SKM-1 treated with dmso at 0.1 percent for 144 hours (cell line): ENCODE results near the gene KIF6.
A peak's percentile ranks its signal among the peaks of the same experiment; 100 is the strongest.

Experiments used
- DNase-seq: peaks from one replicate; lab custom pipeline; 2025; ENCODE audit not compliant: unreplicated experiment; lab: John Stamatoyannopoulos, UW

Gene KIF6

DNA sequence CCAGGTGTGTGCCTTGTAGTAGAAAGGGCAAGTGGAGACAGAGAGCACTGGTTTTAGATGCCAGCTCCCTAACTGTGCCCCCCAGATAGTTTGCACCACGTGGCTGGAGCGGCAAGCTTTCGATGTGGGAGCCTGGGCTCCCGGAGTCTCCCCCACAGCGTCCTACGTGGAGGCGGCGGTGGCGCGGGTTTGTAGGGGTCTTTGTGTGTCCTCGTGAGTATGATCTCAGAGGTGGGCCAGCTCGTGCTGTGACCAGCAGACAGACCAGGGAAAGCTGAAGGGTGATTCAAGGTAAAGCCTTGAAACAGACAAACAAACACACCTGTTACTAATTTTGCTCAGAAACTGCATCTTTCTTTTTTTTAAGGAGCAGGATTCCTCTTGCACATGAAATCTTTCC, 397.1 kb downstream of the KIF6 start:
- DNase-seq: no peak

DNA sequence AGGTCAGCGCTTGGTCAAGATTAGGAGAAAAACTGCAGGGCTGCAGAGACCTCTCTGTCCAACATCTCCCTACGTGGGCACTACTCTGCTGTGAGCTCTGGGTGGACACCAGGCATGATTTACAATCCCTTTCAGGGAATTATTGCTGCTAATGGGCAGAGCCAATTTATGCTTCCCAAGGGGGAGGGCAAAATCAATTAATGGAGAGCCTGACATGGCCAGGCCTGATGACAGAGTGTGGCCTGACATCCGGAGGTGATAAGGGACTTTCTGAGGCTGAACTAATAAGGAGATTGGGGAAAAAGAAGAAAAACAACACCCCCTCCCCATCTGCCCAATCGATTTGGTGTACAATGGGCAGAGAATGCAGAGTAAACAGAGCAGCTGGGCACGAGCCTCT, 397.7 kb downstream of the KIF6 start:
- DNase-seq: no peak

DNA sequence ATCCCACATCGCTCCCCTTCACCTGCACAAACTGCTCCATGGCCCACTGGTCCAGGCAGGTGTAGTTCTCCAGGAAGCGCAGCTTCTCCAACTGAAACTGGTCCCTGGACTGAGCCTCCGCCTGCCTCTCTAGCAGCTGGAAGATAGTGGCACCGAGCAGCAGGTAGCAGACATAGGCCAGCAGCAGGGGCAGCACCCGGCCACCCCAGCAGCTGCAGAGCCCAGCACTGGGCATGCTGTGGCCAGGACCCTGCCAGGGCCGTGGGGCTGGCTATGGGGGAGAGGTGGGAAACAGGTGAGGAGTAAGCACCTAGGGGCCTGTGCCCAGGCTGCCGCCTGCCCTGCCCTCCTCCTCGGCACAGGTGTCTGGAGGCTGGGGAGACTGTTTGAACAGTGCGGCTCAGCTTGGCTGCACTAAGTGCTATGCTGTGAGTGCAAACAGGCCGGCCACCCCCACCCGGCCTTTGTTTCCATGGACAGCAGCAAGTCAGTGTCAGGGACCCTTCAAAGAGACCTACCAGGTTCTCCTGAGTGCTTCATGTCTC, 402.8 kb downstream of the KIF6 start, which contains the start of gene KCNK16:
Gene KCNK16, minus strand, starts transcription at position 397 of the 545 bp plus-strand sequence. Its CDS starts 162 bp downstream, at position 235.
- DNase-seq: no peak

DNA sequence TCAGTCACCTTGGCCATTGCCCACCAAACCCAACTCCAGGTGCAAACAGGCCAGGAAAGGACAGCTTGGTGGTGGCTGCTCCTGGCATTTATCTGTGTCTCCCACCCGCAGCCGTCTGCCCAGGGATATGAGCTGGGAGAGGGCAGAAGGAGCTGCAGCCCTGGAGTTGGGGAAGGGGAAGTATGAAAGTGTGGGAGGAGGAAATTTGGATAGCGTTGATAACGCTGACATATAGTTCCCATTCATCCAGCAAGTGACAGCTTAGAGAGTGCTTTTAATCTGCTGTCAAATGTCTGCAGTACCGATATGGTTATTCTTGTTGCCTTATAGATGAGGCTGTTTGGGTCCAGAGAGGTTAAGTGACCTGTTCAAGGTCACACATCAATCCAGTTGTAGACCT, 403.4 kb downstream of the KIF6 start:
- no peak for DNase-seq

DNA sequence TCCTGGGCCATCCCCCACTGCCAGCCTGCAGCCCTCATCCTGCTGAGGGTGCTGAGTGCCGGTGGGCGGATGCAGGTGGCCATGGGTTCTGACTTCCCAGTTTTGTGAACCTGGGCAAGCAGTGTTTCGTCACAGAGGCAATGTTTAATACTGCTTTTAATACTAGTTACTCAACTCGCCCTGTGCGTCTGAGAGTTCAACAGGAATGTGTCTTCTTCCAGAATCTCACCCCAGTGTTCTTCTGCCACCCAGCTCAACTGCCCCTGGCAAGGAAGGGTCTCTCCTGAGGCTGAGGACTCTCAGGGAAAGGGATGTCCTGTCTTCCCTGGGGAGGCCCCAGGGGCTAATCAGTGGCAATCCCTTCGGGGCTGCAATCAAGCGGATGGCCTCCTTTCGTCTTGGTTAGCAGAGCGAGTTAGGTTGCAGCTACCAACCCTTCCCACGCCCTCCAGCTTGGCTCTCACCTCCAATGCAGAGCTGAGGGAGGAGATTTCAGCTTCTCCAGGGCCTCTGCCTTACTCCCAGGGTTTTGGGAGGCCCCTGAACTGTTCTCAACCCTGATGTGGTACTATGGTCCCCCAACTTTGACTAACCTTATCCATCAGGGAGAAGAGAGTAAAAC, 404.7 kb downstream of the KIF6 start:
- DNase-seq: no peak

DNA sequence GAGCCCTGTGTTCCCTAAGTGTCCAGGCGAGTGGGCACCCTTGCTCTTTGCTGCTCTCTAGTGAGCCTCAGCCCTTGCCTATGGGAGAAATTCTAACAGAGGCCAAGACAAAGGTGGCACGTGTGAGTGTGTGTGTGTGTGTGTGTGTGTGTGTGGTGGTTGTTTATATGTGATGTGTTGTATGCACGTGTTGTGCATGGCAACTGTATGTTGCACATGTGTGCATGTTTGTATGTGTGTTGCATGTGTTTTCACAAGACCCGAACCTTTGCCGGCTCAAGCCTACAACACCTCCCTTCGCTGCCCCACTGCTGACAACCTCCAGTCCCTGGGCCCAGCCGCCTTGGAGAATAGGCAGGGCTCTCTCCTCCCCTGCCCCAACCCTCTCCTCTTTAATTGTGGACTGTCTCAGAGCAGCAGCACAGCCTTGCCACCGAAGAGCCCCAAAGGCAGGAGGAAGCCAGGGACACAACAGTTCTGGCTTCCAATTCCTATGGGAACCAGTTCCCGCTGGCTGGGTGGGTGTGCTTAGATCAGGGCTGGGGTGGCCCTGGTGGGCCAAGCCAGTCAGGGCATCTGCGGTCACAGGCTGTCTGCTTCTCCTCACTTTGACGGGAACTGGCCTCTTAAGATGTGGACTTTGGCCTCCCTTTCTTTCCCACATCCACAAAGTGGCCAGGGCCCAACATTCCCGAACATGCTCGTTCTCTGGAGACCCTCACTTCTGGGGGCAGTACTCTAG, 405.4 kb downstream of the KIF6 start:
- no peak for DNase-seq

DNA sequence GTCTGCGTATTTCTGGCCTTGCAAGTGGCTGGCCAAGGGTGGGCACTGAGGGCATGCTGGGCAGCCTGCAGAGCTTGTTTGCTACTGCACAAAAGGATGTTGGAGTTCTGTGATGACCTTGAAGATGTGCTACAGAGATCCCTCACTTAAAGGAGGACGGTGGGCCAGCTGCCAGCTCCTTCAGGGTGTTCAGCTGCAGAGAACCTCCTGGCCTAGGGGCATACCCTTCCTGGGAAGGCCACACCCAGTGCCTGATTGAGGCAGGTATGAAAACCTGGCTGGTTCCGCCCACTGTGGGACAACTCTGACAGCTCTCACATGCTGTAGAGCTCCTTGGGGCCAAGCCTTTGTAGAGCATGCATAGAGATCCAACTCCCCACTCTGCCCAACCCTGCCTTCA, 408.0 kb downstream of the KIF6 start:
- no peak for DNase-seq

DNA sequence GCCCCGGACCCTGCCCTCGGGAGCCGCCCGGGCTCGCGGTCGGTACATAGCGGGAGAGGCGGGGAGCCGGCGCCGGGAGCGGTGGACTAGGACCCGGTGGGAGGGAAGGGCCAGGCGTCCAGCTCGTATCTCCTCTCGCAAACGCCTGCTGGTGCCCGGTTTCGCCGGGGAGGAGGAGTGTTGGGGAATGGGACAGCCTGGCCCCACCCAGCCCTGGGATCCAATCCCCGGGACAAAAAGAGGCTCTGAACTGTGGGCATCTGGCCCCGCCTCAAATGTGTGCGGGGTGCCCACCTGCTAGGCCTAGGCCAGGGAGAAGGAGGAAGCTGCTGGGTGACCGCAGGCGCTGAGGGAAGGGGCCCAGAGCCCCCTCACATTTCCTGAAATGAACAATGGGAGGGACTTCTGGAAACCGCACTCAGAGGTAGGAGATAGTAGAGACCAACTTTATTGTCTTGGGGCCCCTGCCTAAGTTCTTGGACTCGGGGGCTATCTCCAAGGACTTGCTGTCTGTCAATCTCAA, 410.9 kb downstream of the KIF6 start, which contains the start of gene KCNK17:
Gene KCNK17, minus strand, starts transcription at position 147 of the 523 bp plus-strand sequence. Its CDS starts 99 bp downstream, at position 48.
- no peak for DNase-seq

DNA sequence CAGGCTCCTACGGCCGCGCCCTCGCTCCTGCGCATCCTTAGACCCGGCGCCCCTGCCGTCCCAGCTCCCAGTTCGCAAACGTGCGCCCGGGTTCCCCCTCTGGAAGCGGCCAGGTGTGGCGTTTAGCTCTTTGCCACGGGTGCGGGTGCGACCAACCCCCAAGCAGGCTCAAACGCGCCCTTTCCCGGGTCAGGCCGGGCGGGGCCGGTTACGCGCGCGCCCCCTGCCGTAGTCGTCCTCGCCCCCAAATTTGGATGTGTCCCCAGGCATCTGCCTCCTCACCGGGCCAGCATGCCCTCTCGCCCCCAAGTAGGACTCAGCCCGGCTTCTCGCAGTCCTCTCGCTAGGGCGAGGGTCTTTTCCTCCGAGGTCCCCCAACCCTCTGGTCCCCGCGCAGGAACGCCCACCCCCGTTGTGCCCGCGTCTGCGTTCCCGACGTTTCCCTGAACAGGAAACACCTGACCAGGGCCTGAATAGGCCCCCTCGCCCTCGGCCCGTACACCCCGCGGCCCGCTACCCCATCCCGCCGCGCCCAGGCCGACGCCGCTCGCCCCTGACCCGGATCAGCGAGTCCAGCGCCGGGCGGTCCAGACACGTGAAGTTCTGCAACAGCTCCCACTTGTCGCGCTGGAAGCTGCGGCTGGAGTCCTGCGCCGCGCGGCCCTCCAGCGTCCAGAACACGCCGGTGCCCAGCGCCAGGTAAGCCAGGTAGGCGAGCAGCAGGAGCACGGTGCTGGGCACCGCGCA, 411.5 kb downstream of the KIF6 start:
- no peak for DNase-seq

DNA sequence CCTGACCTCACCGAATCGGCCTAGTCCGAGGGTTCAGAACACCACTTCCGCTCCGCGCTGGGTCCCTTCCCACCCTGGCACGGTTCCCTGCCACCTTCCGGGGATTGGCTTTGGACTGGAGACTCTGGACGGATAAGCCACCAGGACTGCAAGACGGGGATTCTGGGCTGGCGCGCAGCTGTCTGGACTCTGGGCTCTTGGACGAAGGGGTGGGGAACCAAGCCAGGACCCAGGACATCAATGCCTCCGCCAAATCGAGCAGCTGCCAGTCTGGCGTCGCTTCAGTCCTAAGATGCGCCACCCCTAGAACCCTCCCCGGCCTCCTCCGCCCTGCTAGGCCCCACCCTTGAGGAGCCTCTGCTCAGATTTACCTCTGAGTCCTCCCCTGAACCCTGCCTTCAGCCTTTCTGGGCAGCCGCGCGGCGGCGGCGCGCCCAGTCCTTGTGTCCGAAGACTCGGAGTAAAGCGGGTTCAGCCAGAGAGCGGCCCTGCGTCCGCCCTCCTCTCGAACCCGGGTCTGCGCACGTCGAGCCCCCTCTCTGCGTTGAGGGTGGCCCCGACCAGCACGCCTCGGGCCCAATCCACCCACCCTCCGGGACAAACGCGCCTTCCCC, 412.2 kb downstream of the KIF6 start:
- DNase-seq: no peak

DNA sequence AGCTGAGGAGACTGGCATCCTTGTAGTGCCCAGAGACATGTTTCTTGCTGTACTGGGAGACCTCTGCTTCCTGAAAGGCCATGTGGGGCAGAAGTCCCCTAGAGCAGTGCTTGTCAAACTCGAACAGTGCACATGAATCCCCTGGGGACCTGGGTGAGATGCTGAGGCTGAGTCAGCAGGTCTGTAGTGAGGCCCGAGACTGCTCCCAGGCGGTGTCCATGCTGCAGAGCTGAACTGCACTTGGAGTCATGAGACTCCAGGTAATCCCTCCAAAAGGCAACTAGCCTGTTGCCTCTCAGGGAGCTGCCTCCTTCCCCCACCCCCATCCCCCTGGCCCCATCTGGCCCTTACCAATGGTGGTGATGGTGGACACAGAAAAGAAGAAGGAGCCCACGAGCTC, 414.7 kb downstream of the KIF6 start:
- DNase-seq: no peak

DNA sequence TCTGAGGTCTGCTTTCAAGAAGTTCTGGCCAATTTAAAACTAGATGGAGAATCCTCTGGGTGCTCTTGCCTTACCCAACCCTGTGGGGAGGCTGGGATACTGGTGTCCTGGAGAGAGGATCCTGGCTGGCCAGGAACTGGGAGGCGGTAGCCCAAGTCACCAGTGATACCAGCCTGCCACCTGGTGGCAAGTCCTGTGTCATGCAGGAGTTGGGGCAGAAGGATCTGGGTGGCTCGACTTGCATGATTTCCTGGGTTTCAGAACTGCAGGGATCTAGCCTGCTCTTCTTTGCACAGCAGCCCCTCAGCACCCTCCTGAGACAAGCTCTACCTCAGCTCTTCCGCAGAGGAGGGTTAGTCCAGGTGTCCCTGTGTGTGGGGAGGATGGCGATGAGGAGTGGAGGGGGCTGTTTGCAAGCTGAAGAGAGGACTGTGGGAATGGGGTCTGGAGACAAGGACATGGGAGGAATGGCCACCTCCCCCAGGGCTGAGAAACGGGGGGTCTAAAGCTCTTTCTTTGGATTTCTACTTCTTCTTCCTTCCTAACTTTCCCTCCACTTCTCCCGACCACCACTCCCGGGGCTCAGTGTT, 415.2 kb downstream of the KIF6 start:
- DNase-seq: peak; percentile 41

DNA sequence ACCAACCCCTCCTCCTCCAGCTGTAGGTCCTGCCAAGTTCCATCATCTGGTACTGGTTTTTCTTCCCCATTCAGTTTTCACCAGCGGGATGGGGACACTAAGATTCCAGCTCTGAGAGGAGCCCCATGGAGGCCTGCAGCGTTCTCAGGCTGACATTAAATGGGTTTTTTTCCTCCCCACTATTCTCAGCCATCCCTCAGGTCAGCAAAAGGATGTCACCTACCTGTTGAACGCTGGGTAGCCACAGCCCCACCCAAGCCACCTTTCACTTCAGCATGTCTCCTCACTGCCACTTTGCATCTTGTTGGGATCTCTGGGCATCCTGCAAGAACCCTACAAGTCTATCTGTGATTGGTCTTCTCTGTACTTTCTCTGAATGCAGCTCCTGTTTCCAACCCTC, 417.7 kb downstream of the KIF6 start:
- no peak for DNase-seq

DNA sequence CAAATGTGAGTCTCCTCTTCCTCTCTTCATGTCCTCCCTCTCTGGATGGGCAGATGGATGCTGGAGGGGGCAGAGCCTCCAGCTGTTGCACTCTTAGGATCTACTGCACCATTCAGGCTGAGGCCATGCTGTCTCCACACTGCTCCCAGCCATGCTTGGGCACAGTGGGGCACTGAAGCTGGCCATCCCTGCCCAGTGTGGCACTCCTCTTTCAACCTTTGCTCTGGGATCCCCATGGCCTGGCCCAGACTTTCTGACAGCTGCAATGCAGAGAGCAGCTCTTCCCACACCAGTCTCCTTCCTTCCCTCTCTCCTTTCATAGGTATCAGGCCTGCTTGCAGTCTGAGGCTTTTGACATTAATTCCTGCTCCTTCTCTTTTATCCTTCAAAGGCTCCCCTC, 420.3 kb downstream of the KIF6 start:
- no peak for DNase-seq

DNA sequence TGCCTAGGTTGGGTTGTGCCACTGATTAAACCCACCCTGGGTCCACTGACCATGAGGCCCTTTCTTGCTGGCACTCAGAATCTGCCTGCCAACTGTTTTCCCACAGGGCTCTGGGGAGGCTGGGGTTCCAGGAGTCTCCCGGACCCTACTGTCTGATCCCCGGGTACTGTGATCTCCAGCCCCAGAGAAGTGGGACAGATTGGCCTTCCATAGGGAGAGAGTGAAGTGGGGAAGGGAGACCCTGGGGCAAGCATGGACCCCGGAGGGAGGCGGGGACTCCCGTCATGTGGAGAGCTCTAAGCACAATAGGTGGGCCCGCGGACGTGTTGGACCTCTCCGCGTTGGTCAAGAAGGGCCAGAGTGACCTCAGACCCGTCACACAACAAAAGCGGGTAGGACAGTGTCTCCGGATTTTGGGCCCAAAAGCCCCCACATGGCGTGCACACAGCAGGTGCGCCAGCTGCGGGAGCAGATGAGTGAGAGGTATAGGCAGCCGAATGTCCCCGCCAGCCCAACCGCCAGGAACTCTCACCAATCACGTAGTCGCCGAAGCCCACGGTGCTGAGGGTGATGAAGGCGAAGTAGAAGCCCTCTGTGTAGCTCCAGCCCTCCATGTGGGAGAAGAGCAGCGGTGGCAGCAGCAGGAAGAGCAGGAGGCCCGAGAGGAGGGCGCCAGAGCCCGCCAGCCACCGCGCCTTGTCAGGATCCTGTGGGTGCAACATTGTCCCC, 421.6 kb downstream of the KIF6 start:
- no peak for DNase-seq

DNA sequence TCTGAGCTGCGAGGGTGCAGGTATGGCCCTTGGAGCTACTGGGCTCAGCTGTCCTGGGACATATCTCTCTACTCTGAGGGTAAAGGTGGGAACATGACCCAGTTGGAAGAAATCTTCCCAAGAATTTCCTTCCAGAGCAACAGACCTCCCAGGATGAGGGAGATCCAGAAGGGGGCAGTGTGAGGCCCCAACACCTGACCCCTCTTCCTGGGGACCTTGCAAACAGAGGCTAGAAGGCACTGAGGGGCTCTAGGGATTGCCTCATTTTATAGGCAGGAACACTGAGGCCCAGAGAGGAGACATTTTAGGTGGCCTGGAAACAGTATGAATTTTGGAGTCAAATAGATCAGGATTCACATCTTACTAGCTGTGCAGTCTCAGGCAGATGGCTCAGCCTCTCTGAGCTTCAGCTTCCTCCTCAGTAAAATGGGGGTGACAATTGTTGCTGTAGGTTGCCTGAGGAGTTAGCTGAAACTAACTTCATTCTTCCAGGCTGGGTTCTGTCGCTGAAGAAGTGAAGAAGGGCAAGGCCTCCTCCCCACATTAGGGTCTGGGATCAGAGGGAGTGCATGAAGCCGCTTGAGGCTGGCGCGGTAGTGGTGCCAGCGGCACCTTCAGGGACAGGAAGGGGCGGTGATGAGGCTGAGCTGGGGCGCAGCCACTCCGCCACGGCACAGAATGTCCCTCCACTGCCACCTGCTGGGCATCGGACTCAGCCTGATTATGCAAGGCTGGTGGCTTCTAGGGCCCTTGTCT, 422.4 kb downstream of the KIF6 start:
- peak; percentile 61 for DNase-seq

DNA sequence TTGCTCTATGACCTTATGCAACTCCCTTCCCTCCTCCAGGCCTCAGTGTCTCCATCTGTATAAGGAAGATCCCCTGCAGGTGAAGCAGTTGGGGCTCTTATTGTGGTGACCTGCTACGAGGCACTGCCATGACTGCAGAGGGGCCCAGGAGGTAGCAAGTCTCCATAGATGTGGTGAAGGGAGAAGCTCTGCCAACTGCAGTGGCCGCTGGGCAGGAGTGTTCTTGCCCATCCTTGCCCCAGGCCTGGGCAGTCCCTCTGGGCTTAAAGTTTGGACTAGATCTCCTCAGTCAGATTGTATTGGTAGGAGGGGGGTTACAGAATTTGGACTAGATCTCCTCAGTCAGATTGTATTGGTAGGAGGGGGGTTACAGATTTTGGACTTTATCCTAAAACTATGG, 423.2 kb downstream of the KIF6 start:
- DNase-seq: no peak

DNA sequence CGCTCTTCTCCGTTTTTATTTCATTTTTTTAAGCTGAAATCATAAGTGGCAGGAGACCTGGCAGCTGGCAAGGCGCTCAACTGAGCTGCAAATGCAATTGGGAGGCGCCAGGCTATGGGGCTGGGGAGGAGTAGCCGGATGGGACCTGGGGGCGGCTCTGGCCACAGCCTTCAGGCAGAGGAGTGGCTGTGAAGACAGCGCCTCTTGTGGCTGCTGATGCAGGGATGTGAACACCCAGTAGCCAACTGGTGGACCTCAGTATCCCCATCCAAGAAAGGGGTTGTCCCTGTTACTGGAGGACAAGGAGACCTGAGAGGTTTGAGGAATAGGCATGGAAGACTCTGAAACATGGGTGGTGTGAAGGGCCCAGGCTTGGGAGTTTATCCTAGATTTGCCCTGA, 423.6 kb downstream of the KIF6 start:
- DNase-seq: no peak

DNA sequence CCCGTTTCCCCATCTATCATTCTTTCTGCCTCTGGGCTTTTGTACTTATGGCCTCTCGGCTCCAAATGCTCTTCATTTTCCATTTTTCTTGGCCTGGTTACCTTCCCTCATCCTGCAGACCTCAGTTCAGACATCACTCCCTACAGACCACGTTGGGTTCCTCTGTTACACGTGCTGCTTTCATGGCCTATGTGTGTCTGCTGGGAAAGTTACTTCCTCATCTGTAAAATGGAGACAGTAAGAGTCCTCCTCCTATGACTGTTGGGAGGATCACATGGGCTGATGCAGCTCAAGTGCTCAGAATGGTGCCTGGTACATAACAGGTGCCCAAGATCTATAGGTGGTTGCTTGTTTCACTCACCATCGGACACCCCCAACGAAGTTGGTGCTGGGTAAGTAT, 424.5 kb downstream of the KIF6 start:
- DNase-seq: no peak
